ENCODE measurements around the gene NEB.
"Not testable (repeated sequence)": the region's sequence is repeated elsewhere in the genome, so short reads cannot be mapped to it uniquely, and the experiment has no call there.

GRCh38 chr2:151607459-151608424 lies 126.5 kb downstream of the NEB start:
- TF ChIP-seq POLR2A (IDR thresholded peaks at IDR 0.05); CTCF (IDR thresholded peaks at IDR 0.05 in 8 of 11, conservative IDR thresholded peaks at IDR 0.05 in 3 of 11); POLR2AphosphoS5 (IDR thresholded peaks at IDR 0.05): not testable (repeated sequence)

Measured in spleen (tissue), 7 donors.